MM.1S (cell line): ENCODE data around the gene DENND2A.
"Not testable (repeated sequence)": the region's sequence is repeated elsewhere in the genome, so short reads cannot be mapped to it uniquely, and the experiment has no call there.

ENCODE experiments used
- CTCF ChIP-seq: fragments of 300-600 bp; sonication (generic); IDR thresholded peaks from 2 replicates; pipeline ENCODE4 v1.5.1; 2016; ENCODE audit warnings: antibody characterized with exemption, low read length, mixed read lengths
- EZH2 ChIP-seq: fragments of 300-600 bp; sonication (generic); optimal IDR thresholded peaks from 2 replicates; pipeline ENCODE3; 2017; ENCODE audit warnings: low read depth, mild to moderate bottlenecking, antibody characterized with exemption, low read length, mixed read lengths
- EZH2phosphoT487 ChIP-seq: fragments of 300-600 bp; sonication (generic); IDR thresholded peaks from 2 replicates; pipeline ENCODE4 v1.6.1; 2018; ENCODE audit warnings: antibody characterized with exemption, low read length

DNA sequence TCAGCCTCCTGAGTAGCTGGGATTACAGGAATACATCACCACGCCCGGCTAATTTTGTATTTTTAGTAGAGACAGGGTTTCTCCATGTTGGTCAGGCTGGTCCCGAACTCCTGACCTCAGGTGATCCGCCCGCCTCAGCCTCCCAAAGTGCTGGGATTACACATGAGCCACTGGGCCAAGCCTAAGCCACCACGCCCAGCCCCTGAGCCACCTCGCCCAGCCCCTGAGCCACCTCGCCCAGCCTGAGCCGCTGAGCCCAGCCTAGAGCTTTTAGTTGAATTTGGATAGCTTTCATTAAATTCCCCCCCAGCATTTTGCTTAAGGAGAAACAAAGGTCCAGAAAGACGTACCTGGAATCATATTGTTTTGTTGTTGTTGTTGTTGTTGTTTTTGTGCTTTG is 29.2 kb upstream of the DENND2A start:
- TF ChIP-seq CTCF, EZH2phosphoT487, EZH2: not testable (repeated sequence)
